Sigmoid colon (tissue), 4 donors: ENCODE results near the gene ADM2.
"Not testable (repeated sequence)": the region's sequence is repeated elsewhere in the genome, so short reads cannot be mapped to it uniquely, and the experiment has no call there.

Source experiments
- CTCF ChIP-seq, 4 experiments: fragments of 450-650 bp in 3 of 4; fragments of 200-600 bp in 1 of 4; IDR thresholded peaks; one replicate each; pipeline ENCODE4 v1.5.1; 2016 to 2019; ENCODE audit warnings: antibody characterized with exemption in 4 of 4, mild to moderate bottlenecking in 3 of 4, moderate library complexity in 2 of 4
- POLR2AphosphoS5 ChIP-seq, 4 donors: sonication (generic); formaldehyde crosslinking; IDR thresholded peaks; one replicate each; pipeline ENCODE4 v1.6.1; 2017; ENCODE audit warnings: antibody characterized with exemption in 4 of 4

DNA sequence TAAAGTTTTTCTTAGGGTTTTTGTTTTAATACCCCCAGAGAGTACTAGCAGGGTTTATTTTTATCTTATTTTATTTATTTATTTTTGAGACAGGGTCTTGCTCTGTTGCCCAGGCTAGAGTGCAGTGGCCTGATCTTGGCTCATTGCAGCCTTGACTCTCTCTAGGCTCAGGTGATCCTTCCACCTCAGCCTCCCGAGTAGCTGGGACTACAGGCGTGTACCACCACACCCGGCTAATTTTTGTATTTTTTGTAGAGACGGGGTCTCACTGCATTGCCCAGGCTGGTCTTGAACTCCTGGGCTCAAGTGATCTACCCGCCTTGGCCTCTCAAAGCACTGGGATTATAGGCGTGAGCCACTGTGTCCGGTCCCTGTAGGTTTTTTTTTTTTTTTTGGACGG lies 38.8 kb downstream of the ADM2 start:
- TF ChIP-seq POLR2AphosphoS5, CTCF (IDR thresholded peaks at IDR 0.05): not testable (repeated sequence)
